ENCODE data around the gene TRABD2B.

DNA sequence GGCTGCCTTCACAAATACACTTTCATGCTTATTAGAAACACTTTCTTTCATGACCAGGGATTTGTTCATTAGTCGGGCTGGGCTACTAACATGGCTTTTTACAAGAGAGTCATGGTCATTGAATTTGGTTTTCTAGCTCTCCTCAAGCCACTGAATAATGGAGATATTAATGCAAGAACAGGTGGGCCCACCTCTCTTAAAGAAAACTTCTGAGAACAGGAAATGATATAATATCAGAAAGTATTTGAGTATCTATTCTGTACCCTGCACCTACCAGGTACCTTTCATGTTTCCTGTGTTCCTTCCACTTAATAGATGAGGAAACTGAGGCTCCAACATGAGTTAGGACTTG, 90.0 kb downstream of the TRABD2B start:
- TF ChIP-seq, protein P1, sequence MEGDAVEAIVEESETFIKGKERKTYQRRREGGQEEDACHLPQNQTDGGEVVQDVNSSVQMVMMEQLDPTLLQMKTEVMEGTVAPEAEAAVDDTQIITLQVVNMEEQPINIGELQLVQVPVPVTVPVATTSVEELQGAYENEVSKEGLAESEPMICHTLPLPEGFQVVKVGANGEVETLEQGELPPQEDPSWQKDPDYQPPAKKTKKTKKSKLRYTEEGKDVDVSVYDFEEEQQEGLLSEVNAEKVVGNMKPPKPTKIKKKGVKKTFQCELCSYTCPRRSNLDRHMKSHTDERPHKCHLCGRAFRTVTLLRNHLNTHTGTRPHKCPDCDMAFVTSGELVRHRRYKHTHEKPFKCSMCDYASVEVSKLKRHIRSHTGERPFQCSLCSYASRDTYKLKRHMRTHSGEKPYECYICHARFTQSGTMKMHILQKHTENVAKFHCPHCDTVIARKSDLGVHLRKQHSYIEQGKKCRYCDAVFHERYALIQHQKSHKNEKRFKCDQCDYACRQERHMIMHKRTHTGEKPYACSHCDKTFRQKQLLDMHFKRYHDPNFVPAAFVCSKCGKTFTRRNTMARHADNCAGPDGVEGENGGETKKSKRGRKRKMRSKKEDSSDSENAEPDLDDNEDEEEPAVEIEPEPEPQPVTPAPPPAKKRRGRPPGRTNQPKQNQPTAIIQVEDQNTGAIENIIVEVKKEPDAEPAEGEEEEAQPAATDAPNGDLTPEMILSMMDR (IDR thresholded peaks at IDR 0.05 in 2 of 3, conservative IDR thresholded peaks at IDR 0.05 in 1 of 3; ENCODE audit: borderline replicate concordance in 1 of 3, insufficient read depth in 1 of 3, low read depth in 2 of 3, low read length in 2 of 3): no peak
- TF ChIP-seq RAD21 (IDR thresholded peaks at IDR 0.05; ENCODE audit: low read depth) (no peak), MAX (IDR thresholded peaks at IDR 0.05) (no peak), POLR2AphosphoS5 (IDR thresholded peaks at IDR 0.05; ENCODE audit: low read depth, low read length) (no peak), POLR2A (IDR thresholded peaks at IDR 0.05; ENCODE audit: borderline replicate concordance, extremely low read depth, insufficient read depth, insufficient read length) (no peak), REST (IDR thresholded peaks at IDR 0.05; ENCODE audit: low read depth) (no peak), CEBPB (IDR thresholded peaks at IDR 0.05; ENCODE audit: low read depth) (no peak)

Measured in HCT116 (cell line).